Mesothelial cell of epicardium (in vitro differentiated cells): ENCODE data around the gene CNTNAP5. TPM values are rescaled to one million over a fixed set of nuclear protein-coding genes. Genes with fewer than 3 reads are reported as not detected.

Source experiments
- DNase-seq, 2 experiments: peaks; one replicate each; pipeline ENCODE4 v3.0.0; 2021; ENCODE audit warnings: low spot score in 2 of 2; ENCODE audit not compliant: unreplicated experiment in 2 of 2
- H3K27ac Mint-ChIP-seq: 2 replicates; pipeline ENCODE4 v1.8.0; 2021; ENCODE audit warnings: mixed read lengths
- H3K27me3 Mint-ChIP-seq: 2 replicates; pipeline ENCODE4 v1.8.0; 2021; ENCODE audit warnings: low read depth, mixed read lengths
- H3K36me3 Mint-ChIP-seq: 2 replicates; pipeline ENCODE4 v1.8.0; 2021; ENCODE audit warnings: mixed read lengths
- H3K4me1 Mint-ChIP-seq: 2 replicates; pipeline ENCODE4 v1.8.0; 2021; ENCODE audit warnings: mixed read lengths
- H3K4me3 Mint-ChIP-seq: 2 replicates; pipeline ENCODE4 v1.8.0; 2021; ENCODE audit warnings: mild to moderate bottlenecking, moderate library complexity, mixed read lengths
- H3K9me3 Mint-ChIP-seq: 2 replicates; pipeline ENCODE4 v1.8.0; 2021; ENCODE audit warnings: mixed read lengths
- total RNA-seq: library from RNA; stranded (reverse); gene quantifications from 3 replicates; pipeline ENCODE4 v1.2.1, GENCODE V29; 2021
- TF ChIP-seq, protein P1 (sequence below): fragments of 200-600 bp; sonication (generic); IDR thresholded peaks from one replicate; pipeline ENCODE4 v1.5.0; 2021; ENCODE audit warnings: antibody characterized with exemption; ENCODE audit not compliant: unreplicated experiment

CNTNAP5 gene
- total RNA-seq, 1 donor from 2014 or later: 0.22 TPM

DNA sequence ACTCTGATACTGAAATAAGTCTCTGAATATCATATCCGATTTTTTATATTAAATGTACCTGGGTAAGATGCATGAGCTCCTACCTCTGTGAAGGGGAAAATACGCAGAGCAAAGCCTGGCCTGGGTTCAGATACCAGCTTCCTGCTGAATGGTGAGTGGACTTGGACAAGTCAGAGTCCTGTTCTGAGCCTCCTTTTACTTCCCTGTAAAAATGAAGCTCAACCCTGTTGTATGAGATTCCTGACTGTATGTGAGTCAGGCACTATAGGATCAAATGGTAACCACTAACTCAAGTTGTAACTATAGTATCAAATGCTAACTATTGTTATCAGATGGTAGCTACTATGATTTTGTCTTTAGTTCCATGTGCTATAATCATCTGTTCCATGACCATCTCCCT is 561.7 kb downstream of the CNTNAP5 start:
- H3K4me1 Mint-ChIP-seq: no peaks in the 10 kb centered on the region
- DNase-seq: no peak
- H3K27ac Mint-ChIP-seq: no peak overlapping the region
- H3K9me3 Mint-ChIP-seq: peaks cover 5% of the 10 kb centered on the region
- TF ChIP-seq, protein P1, sequence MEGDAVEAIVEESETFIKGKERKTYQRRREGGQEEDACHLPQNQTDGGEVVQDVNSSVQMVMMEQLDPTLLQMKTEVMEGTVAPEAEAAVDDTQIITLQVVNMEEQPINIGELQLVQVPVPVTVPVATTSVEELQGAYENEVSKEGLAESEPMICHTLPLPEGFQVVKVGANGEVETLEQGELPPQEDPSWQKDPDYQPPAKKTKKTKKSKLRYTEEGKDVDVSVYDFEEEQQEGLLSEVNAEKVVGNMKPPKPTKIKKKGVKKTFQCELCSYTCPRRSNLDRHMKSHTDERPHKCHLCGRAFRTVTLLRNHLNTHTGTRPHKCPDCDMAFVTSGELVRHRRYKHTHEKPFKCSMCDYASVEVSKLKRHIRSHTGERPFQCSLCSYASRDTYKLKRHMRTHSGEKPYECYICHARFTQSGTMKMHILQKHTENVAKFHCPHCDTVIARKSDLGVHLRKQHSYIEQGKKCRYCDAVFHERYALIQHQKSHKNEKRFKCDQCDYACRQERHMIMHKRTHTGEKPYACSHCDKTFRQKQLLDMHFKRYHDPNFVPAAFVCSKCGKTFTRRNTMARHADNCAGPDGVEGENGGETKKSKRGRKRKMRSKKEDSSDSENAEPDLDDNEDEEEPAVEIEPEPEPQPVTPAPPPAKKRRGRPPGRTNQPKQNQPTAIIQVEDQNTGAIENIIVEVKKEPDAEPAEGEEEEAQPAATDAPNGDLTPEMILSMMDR: no peak
- H3K36me3 Mint-ChIP-seq: no peaks in the 10 kb centered on the region
- H3K27me3 Mint-ChIP-seq: peaks cover 2% of the 10 kb centered on the region
- H3K4me3 Mint-ChIP-seq: no peak overlapping the region

DNA sequence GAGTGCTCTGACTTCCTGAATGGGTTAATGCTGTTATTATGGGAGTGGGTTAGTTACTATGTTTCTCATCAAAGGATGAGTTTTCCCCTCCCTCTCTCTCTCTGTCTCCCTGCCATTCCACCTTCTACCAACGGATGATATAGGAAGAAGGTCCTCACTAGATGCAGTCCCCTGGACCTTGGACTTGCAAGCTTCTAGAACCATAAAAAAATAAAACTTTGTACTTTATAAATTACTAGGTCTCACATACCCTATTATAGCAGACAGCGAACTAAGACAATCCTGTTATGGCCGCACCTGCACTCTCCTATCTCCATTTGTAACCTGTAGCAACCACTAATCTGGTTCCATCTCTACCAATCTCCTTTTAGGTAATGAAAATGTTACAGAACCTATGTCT is 564.9 kb downstream of the CNTNAP5 start:
- TF ChIP-seq, protein P1: no peak
- Mint-ChIP-seq H3K9me3 (peaks cover 5% of the 10 kb centered on the region), H3K4me1 (no peaks in the 10 kb centered on the region), H3K4me3 (no peak overlapping the region), H3K36me3 (no peaks in the 10 kb centered on the region), H3K27me3 (peaks cover 2% of the 10 kb centered on the region), H3K27ac (no peak overlapping the region)
- DNase-seq: no peak

DNA sequence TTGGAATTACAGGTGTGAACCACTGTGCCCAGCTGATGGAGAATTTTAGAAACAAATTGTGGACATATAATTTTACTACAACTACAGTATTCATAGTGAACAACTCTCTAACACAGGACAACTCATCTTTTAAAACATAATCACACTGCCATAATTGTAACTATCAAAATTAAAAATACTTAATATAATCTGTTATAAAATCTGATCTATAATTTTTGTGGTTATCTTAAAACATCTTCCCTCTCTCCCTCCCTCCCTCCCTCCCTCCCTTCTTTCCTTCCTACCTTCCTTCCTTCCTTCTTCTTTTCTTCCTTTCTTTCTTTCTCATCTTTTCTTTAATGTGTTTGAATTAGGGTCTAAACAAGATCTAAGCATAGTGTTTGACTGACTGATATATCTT is 577.7 kb downstream of the CNTNAP5 start:
- no peak for DNase-seq
- no peaks in the 10 kb centered on the region for H3K4me1 Mint-ChIP-seq

DNA sequence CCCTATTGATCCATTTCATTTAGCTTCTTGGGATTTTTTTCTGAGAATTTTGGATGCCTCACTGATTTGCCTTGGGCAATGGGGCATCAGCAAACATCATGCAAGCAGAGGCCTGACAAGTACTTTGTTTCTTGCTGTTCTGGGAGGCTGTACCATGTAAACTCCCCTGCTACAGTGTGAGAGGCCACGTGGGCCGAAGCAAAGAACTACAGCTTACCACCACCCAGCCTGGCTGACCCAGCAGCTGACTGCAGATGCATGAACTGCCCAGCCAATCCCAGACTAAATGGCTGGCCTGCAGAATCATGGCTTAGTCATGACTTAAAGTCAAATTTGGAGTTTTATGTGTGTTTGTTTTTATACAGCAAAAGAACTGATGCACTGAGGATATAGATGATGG is 579.9 kb downstream of the CNTNAP5 start:
- DNase-seq: no peak
- H3K27me3 Mint-ChIP-seq: no peaks in the 10 kb centered on the region
- no peaks in the 10 kb centered on the region for H3K36me3 Mint-ChIP-seq
- no peak overlapping the region for H3K4me3 Mint-ChIP-seq
- H3K27ac Mint-ChIP-seq: no peak overlapping the region
- TF ChIP-seq, protein P1: no peak
- H3K4me1 Mint-ChIP-seq: no peaks in the 10 kb centered on the region
- H3K9me3 Mint-ChIP-seq: peaks cover 4% of the 10 kb centered on the region

More for the DNA sequence above, 577.7 kb downstream of the CNTNAP5 start:
- Mint-ChIP-seq H3K9me3 (peaks cover 11% of the 10 kb centered on the region), H3K27me3 (no peaks in the 10 kb centered on the region), H3K4me3 (no peak overlapping the region), H3K36me3 (no peaks in the 10 kb centered on the region), H3K27ac (no peak overlapping the region)
- TF ChIP-seq, protein P1: no peak

DNA sequence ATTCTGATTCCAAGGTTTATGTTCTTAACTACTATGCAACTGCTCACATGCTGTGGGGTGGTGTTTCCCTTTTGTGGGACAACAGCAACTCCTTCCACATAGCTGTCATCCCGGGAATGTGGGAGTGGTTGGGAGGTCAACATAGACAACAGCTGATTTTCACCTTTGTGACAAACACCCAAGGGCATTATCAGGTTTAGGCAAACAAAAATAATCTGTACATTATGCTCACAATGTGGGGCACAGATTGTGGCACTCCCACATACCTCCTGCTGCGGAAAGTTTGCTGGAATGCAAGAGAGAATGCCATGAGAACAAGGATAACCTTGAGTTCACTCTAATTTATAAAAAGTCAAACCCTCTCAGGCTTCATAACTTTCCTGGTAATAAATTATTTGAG is 582.6 kb downstream of the CNTNAP5 start:
- H3K27ac Mint-ChIP-seq: no peak overlapping the region
- H3K4me3 Mint-ChIP-seq: no peak overlapping the region
- H3K9me3 Mint-ChIP-seq: no peaks in the 10 kb centered on the region
- DNase-seq: no peak
- TF ChIP-seq, protein P1: no peak
- no peaks in the 10 kb centered on the region for H3K4me1 Mint-ChIP-seq
- H3K36me3 Mint-ChIP-seq: no peaks in the 10 kb centered on the region
- H3K27me3 Mint-ChIP-seq: no peaks in the 10 kb centered on the region

DNA sequence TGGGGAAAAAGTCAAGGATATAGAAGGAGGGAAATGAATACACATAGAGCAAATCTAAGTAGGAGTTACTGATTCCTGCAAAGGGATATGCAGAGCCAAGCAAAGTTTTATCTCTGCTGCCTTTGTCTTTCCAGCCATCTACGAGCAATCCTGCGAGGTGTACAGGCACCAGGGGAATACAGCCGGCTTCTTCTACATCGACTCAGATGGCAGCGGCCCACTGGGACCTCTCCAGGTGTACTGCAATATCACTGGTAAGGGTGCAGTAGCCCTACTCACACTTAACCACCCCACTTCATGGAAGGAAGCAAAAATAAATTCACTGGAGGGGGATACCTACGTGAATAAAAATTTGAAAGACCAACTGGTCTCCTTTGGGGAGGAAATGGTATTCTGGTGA is 584.6 kb downstream of the CNTNAP5 start:
- Mint-ChIP-seq H3K4me1 (no peaks in the 10 kb centered on the region), H3K27me3 (peaks cover 4% of the 10 kb centered on the region), H3K9me3 (no peaks in the 10 kb centered on the region), H3K36me3 (no peaks in the 10 kb centered on the region), H3K4me3 (no peak overlapping the region), H3K27ac (no peak overlapping the region)
- TF ChIP-seq, protein P1: no peak
- DNase-seq: no peak
